ENCODE measurements around the gene TACR1.

TACR1 gene

GRCh38 chr2:75139171-75139570 is 60.1 kb downstream of the TACR1 start:
- Mint-ChIP-seq H3K27ac (peak overlapping the region; percentile 16 to 84 (median 27)), H3K4me1 (peaks cover 45% of the 10 kb centered on the region), H3K36me3 (ENCODE audit: low read depth) (no peaks in the 10 kb centered on the region), H3K9me3 (no peaks in the 10 kb centered on the region), H3K27me3 (ENCODE audit: low read depth) (no peaks in the 10 kb centered on the region), H3K4me3 (no peak overlapping the region)
- TF ChIP-seq CTCF (IDR thresholded peaks at IDR 0.05; ENCODE audit: unreplicated experiment in 3 of 3): no peak

- Mint-ChIP-seq H3K4me3 (no peak overlapping the region), H3K4me1 (peaks cover 51% of the 10 kb centered on the region), H3K27me3 (ENCODE audit: low read depth) (no peaks in the 10 kb centered on the region), H3K27ac (no peak overlapping the region), H3K9me3 (no peaks in the 10 kb centered on the region), H3K36me3 (ENCODE audit: low read depth) (no peaks in the 10 kb centered on the region)
- TF ChIP-seq CTCF (IDR thresholded peaks at IDR 0.05; ENCODE audit: unreplicated experiment in 3 of 3): no peak
Measured at GRCh38 chr2:75138528-75138927, 60.8 kb downstream of the TACR1 start.

GRCh38 chr2:75135776-75136400 is 63.4 kb downstream of the TACR1 start:
- H3K27ac Mint-ChIP-seq: peak overlapping the region; percentile 87 to 95 (median 94)

GRCh38 chr2:75134860-75135259 is 64.5 kb downstream of the TACR1 start:
- no peaks in the 10 kb centered on the region for H3K36me3 Mint-ChIP-seq (ENCODE audit: low read depth)
- H3K27ac Mint-ChIP-seq: peak overlapping the region; percentile 87 to 95 (median 94)
- peak overlapping the region in 1 of 3 experiments; percentile 1 for H3K4me3 Mint-ChIP-seq
- no peaks in the 10 kb centered on the region for H3K27me3 Mint-ChIP-seq (ENCODE audit: low read depth)
- no peaks in the 10 kb centered on the region for H3K9me3 Mint-ChIP-seq
- H3K4me1 Mint-ChIP-seq: peaks cover 38% of the 10 kb centered on the region
- no peak for TF ChIP-seq CTCF (IDR thresholded peaks at IDR 0.05; ENCODE audit: unreplicated experiment in 3 of 3)

More at GRCh38 chr2:75135776-75136400, 63.4 kb downstream of the TACR1 start:
- Mint-ChIP-seq H3K9me3 (no peaks in the 10 kb centered on the region), H3K36me3 (ENCODE audit: low read depth) (no peaks in the 10 kb centered on the region), H3K4me3 (no peak overlapping the region), H3K27me3 (ENCODE audit: low read depth) (no peaks in the 10 kb centered on the region), H3K4me1 (peaks cover 43% of the 10 kb centered on the region)
- no peak for TF ChIP-seq CTCF (IDR thresholded peaks at IDR 0.05; ENCODE audit: unreplicated experiment in 3 of 3)

GRCh38 chr2:75133621-75134570 is 65.4 kb downstream of the TACR1 start:
- Mint-ChIP-seq H3K4me1 (peaks cover 32% of the 10 kb centered on the region), H3K4me3 (no peak overlapping the region), H3K27me3 (ENCODE audit: low read depth) (no peaks in the 10 kb centered on the region), H3K9me3 (no peaks in the 10 kb centered on the region), H3K36me3 (ENCODE audit: low read depth) (no peaks in the 10 kb centered on the region), H3K27ac (peak overlapping the region; percentile 87 to 95 (median 94))
- TF ChIP-seq CTCF (IDR thresholded peaks at IDR 0.05; ENCODE audit: unreplicated experiment in 3 of 3): no peak

All from nephron (organoid).